PC-9 (cell line): ENCODE results near the gene PTPRM.

Experiments
- EZH2 ChIP-seq: fragments of 200-600 bp; sonication (generic); IDR thresholded peaks from 2 replicates; pipeline ENCODE4 v1.8.0; 2017; ENCODE audit warnings: antibody characterized with exemption, low read depth
- TF ChIP-seq, protein P1 (sequence below): fragments of 200-600 bp; sonication (generic); conservative IDR thresholded peaks from 2 replicates; pipeline ENCODE4 v1.6.1; 2017; ENCODE audit warnings: mixed run types, antibody characterized with exemption, mild to moderate bottlenecking, moderate library complexity

DNA sequence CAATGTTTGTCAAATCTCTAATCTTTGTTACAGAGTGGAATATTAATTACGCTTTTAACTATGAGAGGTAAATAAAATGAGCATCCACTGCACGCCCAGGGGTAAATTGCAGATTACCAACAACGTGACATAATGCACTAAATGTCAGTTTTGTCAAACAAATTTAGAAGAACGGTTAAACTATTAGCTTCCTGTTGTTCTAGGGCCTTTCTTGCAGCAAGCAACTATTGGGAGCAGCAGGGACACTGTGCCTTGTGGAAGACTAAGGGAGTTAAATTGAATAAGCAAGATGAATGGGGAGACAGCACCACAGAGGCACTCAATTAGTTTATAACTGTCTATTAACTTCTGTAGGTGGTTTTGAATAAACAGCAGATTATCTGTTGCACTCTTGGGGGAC is 651.1 kb downstream of the PTPRM start:
- TF ChIP-seq, protein P1, sequence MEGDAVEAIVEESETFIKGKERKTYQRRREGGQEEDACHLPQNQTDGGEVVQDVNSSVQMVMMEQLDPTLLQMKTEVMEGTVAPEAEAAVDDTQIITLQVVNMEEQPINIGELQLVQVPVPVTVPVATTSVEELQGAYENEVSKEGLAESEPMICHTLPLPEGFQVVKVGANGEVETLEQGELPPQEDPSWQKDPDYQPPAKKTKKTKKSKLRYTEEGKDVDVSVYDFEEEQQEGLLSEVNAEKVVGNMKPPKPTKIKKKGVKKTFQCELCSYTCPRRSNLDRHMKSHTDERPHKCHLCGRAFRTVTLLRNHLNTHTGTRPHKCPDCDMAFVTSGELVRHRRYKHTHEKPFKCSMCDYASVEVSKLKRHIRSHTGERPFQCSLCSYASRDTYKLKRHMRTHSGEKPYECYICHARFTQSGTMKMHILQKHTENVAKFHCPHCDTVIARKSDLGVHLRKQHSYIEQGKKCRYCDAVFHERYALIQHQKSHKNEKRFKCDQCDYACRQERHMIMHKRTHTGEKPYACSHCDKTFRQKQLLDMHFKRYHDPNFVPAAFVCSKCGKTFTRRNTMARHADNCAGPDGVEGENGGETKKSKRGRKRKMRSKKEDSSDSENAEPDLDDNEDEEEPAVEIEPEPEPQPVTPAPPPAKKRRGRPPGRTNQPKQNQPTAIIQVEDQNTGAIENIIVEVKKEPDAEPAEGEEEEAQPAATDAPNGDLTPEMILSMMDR, result no peak
- no peak for TF ChIP-seq EZH2
